IMR-90 (cell line): ENCODE results near the gene ETV6. TPM values are rescaled to one million over a fixed set of nuclear protein-coding genes. Genes with fewer than 3 reads are reported as not detected.

Experiments used
- ATAC-seq: fragments of 200-7000 bp; cut with Tn5 transposase; 2 replicates; pipeline ENCODE4 v1.9.1; 2020; ENCODE audit warnings: low read depth, mild to moderate bottlenecking, moderate library complexity
- BruUV-seq: library from RNA; stranded (reverse); fragments of 400-500 nt; replicated peaks from 2 replicates; lab custom pipeline; 2021; lab: Mats Ljungman, UMichigan
- CTCF ChIA-PET: fragments of 300-600 bp; formaldehyde crosslinking; extraction: SDS; loops from one replicate; lab custom pipeline; 2021; ENCODE audit warnings: antibody characterized with exemption; lab: Yijun Ruan, JAX
- POLR2A ChIA-PET: fragments of 300-600 bp; sonication (Branson Sonifier 250); formaldehyde crosslinking; loops from one replicate; lab custom pipeline; 2022; ENCODE audit warnings: antibody characterized with exemption; ENCODE audit not compliant: unreplicated experiment; lab: Charles Lee
- DNase-seq: peaks from one replicate; pipeline ENCODE4 v3.0.0; 2013
- H2AFZ ChIP-seq: replicated peaks from 2 replicates; pipeline ENCODE3; 2013; ENCODE audit warnings: low read length, mild to moderate bottlenecking; ENCODE audit not compliant: poor library complexity
- H2AK5ac ChIP-seq: 2 replicates; pipeline ENCODE4 v1.6.1; 2013; ENCODE audit warnings: low read depth, low read length, inconsistent platforms
- H2AK9ac ChIP-seq: replicated peaks from 2 replicates; pipeline ENCODE3; 2013; ENCODE audit warnings: mild to moderate bottlenecking, low read depth, low read length, moderate library complexity; ENCODE audit not compliant: poor library complexity
- H2BK120ac ChIP-seq: 2 replicates; pipeline ENCODE4 v1.6.1; 2013; ENCODE audit warnings: low read depth, low read length, inconsistent platforms
- H2BK15ac ChIP-seq: 3 replicates; pipeline ENCODE4 v1.6.1; 2013; ENCODE audit warnings: low read depth, low read length, inconsistent platforms
- H2BK20ac ChIP-seq: 2 replicates; pipeline ENCODE4 v1.6.1; 2013; ENCODE audit warnings: low read depth, mild to moderate bottlenecking, inconsistent platforms, low read length, moderate library complexity
- H2BK5ac ChIP-seq: 2 replicates; pipeline ENCODE4 v1.6.1; 2013; ENCODE audit warnings: mild to moderate bottlenecking, low read depth, low read length, inconsistent platforms; ENCODE audit not compliant: poor library complexity, severe bottlenecking
- H3K14ac ChIP-seq: replicated peaks from 2 replicates; pipeline ENCODE4 v1.6.1; 2013; ENCODE audit warnings: low read depth, low read length, inconsistent platforms
- H3K18ac ChIP-seq: 2 replicates; pipeline ENCODE4 v1.6.1; 2013; ENCODE audit warnings: low read depth, low read length, control low read depth
- H3K23ac ChIP-seq: 2 replicates; pipeline ENCODE4 v1.6.1; 2013; ENCODE audit warnings: low read depth, low read length, inconsistent platforms
- H3K27ac ChIP-seq: 2 replicates; pipeline ENCODE4 v1.5.1; 2013; ENCODE audit warnings: mild to moderate bottlenecking, control low read depth, low read length; ENCODE audit not compliant: insufficient read depth
- H3K27me3 ChIP-seq: 2 replicates; pipeline ENCODE4 v1.6.1; 2013; ENCODE audit warnings: low read length; ENCODE audit not compliant: control insufficient read depth, insufficient read depth
- H3K36me3 ChIP-seq: 2 replicates; pipeline ENCODE4 v1.6.1; 2013; ENCODE audit warnings: low read length, mixed read lengths; ENCODE audit not compliant: control insufficient read depth, insufficient read depth
- H3K4ac ChIP-seq: 2 replicates; pipeline ENCODE4 v1.6.1; 2013; ENCODE audit warnings: low read depth, low read length, inconsistent platforms
- H3K4me1 ChIP-seq: 2 replicates; pipeline ENCODE4 v1.6.1; 2013; ENCODE audit warnings: low read length, mixed read lengths; ENCODE audit not compliant: control insufficient read depth, insufficient read depth
- H3K4me2 ChIP-seq: 2 replicates; pipeline ENCODE4 v1.6.1; 2013; ENCODE audit warnings: low read depth, mild to moderate bottlenecking, control low read depth, low read length, moderate library complexity
- H3K4me3 ChIP-seq: 2 replicates; pipeline ENCODE4 v1.5.1; 2013; ENCODE audit warnings: low read depth, mild to moderate bottlenecking, control low read depth, low read length, moderate library complexity; ENCODE audit not compliant: insufficient read depth
- H3K56ac ChIP-seq: 2 replicates; pipeline ENCODE4 v1.6.1; 2013; ENCODE audit warnings: low read length, inconsistent platforms; ENCODE audit not compliant: insufficient read depth; ENCODE audit errors: extremely low read depth
- H3K79me1 ChIP-seq, 2 experiments: 2 replicates each; pipeline ENCODE4 v1.6.1; 2013; ENCODE audit warnings: low read length in 2 of 2, inconsistent platforms in 1 of 2, low read depth in 1 of 2
- H3K9ac ChIP-seq: 2 replicates; pipeline ENCODE4 v1.6.1; 2013; ENCODE audit warnings: low read depth, low read length, control low read depth
- H3K9me1 ChIP-seq: 2 replicates; pipeline ENCODE4 v1.6.1; 2013; ENCODE audit warnings: low read length, inconsistent platforms; ENCODE audit not compliant: insufficient read depth
- H3K9me3 ChIP-seq: 2 replicates; pipeline ENCODE4 v1.6.1; 2013; ENCODE audit warnings: low read length; ENCODE audit not compliant: control insufficient read depth, insufficient read depth
- H4K20me1 ChIP-seq: 2 replicates; pipeline ENCODE4 v1.6.1; 2013; ENCODE audit warnings: low read length, inconsistent platforms; ENCODE audit not compliant: insufficient read depth
- H4K5ac ChIP-seq: 2 replicates; pipeline ENCODE4 v1.6.1; 2013; ENCODE audit warnings: mild to moderate bottlenecking, low read depth, low read length, control low read depth
- H4K8ac ChIP-seq, 2 experiments: 2 replicates each; pipeline ENCODE4 v1.6.1; 2013; ENCODE audit warnings: low read depth in 2 of 2, low read length in 2 of 2, control low read depth in 1 of 2, inconsistent platforms in 1 of 2
- H4K91ac ChIP-seq: 2 replicates; pipeline ENCODE4 v1.6.1; 2013; ENCODE audit warnings: low read depth, low read length, inconsistent platforms; ENCODE audit not compliant: insufficient read depth
- MAFK ChIP-seq: IDR thresholded peaks from 2 replicates; pipeline ENCODE4 v1.6.1; 2012; ENCODE audit warnings: low read depth, low read length, improper control_type of control experiment
- RCOR1 ChIP-seq: IDR thresholded peaks from 2 replicates; pipeline ENCODE4 v1.6.1; 2012; ENCODE audit warnings: mild to moderate bottlenecking, low read length, improper control_type of control experiment; ENCODE audit not compliant: insufficient replicate concordance
- WGBS, 2 experiments: methylation state at CpG; one replicate each; pipeline versions ENCODE4 v1.1.5 to v1.1.7; 2013; ENCODE audit warnings: missing lambda C conversion rate in 2 of 2; ENCODE audit not compliant: insufficient read length in 1 of 2; ENCODE audit errors: extremely low coverage in 2 of 2; 5-methylcytosine and 5-hydroxymethylcytosine counted together
- dilution Hi-C: fragments of 300-500 bp; cut with HindIII; formaldehyde crosslinking; loops from one replicate; pipeline ENCODE4 v1.14.3; 2018; ENCODE audit warnings: low sequenced_read_pairs; ENCODE audit not compliant: unreplicated experiment
- in situ Hi-C: fragments of 300-500 bp; cut with MboI; formaldehyde crosslinking; loops from 3 replicates; pipeline ENCODE4 v1.14.3; 2019; ENCODE audit warnings: low sequenced_read_pairs, inconsistent platforms, mixed read lengths
- intact Hi-C: fragments of 100-400 bp; cut with micrococcal nuclease; formaldehyde crosslinking; loops from 2 replicates; pipeline ENCODE4 v1.10.0; 2022
- polyA plus RNA-seq, 3 experiments: library from polyadenylated mRNA; depleted of rRNA; stranded (reverse); fragments of >200 nt; gene quantifications; 2 replicates each; pipeline ENCODE4 v1.2.3, GENCODE V29; 2012; ENCODE audit warnings: low replicate concordance in 1 of 3
- total RNA-seq: library from RNA; depleted of rRNA; stranded (reverse); fragments of >200 nt; gene quantifications from 2 replicates; pipeline ENCODE4 v1.2.3, GENCODE V29; 2012

The ETV6 gene
- total and polyA plus RNA-seq, 2 of the 4 experiments (the other 2 are of a cell fraction): 8.4 to 9.9 TPM

DNA sequence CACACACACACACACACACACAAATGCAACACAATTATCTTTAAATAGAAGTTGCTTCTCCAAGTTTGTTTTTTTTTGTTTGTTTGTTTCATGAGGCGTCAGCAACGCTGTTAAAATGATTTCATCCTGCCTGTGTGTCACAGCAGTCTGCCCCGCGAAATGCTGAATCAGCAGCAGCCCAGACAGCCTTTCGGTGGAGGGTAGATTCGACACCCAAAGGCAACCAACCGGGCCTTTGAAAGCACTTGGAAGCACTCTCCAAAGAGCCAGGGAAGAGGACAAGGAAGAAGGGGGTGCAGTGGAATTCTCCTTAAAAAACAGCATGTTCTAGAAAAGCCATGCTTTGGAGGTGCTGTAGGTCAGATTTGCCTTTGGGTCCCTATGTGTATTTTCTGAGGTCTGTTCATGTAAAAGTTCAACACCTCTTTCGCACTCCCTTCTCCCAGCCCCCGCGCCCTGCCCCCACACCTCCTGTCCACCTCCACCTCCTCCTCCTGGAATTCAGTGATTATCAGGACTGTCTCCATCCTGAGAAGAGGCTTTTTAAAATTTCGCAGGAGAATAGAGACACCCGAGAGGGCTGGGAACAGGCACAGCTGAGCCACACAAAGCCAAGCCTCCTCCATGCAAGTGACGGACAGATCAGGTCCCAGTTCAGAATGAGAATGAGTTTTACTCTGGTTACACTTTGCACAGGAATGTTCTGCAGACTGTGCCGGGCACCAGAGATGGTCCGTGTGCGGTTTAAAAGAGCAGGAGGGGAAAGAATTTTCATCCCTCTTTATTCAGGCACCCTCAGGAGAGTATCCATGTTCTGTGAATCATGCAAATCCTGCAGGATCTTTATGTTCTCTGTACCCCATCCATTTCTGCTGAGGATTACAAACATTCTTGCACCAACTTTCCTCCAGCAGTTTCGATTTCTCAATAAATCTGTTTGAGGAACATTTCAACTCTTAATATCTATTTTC, 177.9 kb downstream of the ETV6 start:
- no peak overlapping the region for H2BK5ac ChIP-seq

More for the DNA sequence above, 177.9 kb downstream of the ETV6 start:
- Histone ChIP-seq H3K27me3 (no peaks in the 10 kb centered on the region), H3K9me3 (no peaks in the 10 kb centered on the region), H2AK5ac (peak overlapping the region; percentile 28; the same call in 1 of the 2 replicates), H3K4me3 (no peak overlapping the region), H3K4me1 (peaks cover 24% of the 10 kb centered on the region), H3K4ac (peak overlapping the region; percentile 35; the same call in 1 of the 2 replicates), H4K91ac (0 out of 2 replicates have a peak overlapping the region, but pooled peaks have one; percentile 7), H3K36me3 (peaks cover 6% of the 10 kb centered on the region), H2AK9ac (no peak overlapping the region), H2BK15ac (no peak overlapping the region), H3K9me1 (peaks cover 16% of the 10 kb centered on the region), H2BK120ac (no peak overlapping the region), H3K79me1 (peaks cover 25 to 45% of the 10 kb centered on the region in 2 experiments), H4K20me1 (no peaks in the 10 kb centered on the region), H3K56ac (no peak overlapping the region), H4K5ac (no peak overlapping the region), H4K8ac (peak overlapping the region in 1 of 2 experiments; percentile 46; a peak in 1 of 4 replicates), H3K27ac (no peak overlapping the region), H2AFZ (peak overlapping the region; percentile 65), H3K14ac (peak overlapping the region; percentile 25; the same call in 1 of the 2 replicates), H3K23ac (no peak overlapping the region), H3K9ac (no peak overlapping the region), H2BK20ac (no peak overlapping the region), H3K18ac (no peak overlapping the region; the same call in 1 of the 2 replicates), H3K4me2 (peak overlapping the region; percentile 58)
- no TSS peak for BruUV-seq
- POLR2A ChIA-PET: no interaction called here
- CTCF ChIA-PET: no interaction called here
- intact Hi-C loops: no loop called here
- DNase-seq (no peak), ATAC-seq (peak; percentile 40)
- TF ChIP-seq RCOR1 (no peak), MAFK (peak; percentile 95)
- WGBS, 2 experiments: 58% methylated on average over 2 of the region's 17 CpGs; no CpG with 5 or more reads in 1 of the 2 experiments
- in situ Hi-C loops: no loop called here
- dilution Hi-C loops: no loop called here
